Tibial nerve (tissue), 4 donors: ENCODE data around the gene RNF8. TPM values are rescaled to one million over a fixed set of nuclear protein-coding genes. Genes with fewer than 3 reads are reported as not detected.

Source experiments
- DNase-seq, 2 donors: peaks; one replicate each; pipeline ENCODE4 v3.0.0-alpha.2; 2019; ENCODE audit warnings: low spot score in 2 of 2
- H3K27ac ChIP-seq, 4 donors: fragments of 200-600 bp; sonication (generic) in 3 of 4; one replicate each; pipeline ENCODE4 v1.5.1; 2017 to 2019; ENCODE audit warnings: mild to moderate bottlenecking in 1 of 4
- H3K27me3 ChIP-seq, 2 donors: fragments of 200-600 bp; sonication (generic) in 1 of 2; one replicate each; pipeline versions ENCODE4 v1.5.1 to v1.6.0; 2017 to 2019
- H3K36me3 ChIP-seq, 3 donors: fragments of 200-600 bp; sonication (generic); one replicate each; pipeline ENCODE4 v1.5.1; 2018 to 2019
- H3K4me1 ChIP-seq, 4 donors: fragments of 200-600 bp; sonication (generic) in 3 of 4; one replicate each; pipeline ENCODE4 v1.5.1; 2017 to 2019
- H3K4me3 ChIP-seq, 4 donors: fragments of 200-600 bp; sonication (generic) in 3 of 4; one replicate each; pipeline ENCODE4 v1.5.1; 2017 to 2019; ENCODE audit warnings: mild to moderate bottlenecking in 1 of 4, moderate library complexity in 1 of 4
- H3K9me3 ChIP-seq, 4 donors: fragments of 200-600 bp; sonication (generic) in 3 of 4; one replicate each; pipeline ENCODE4 v1.5.1; 2017 to 2019
- CTCF ChIP-seq, 5 experiments: fragments of 200-600 bp in 3 of 5; fragments of 450-650 bp in 2 of 5; sonication (generic) in 3 of 5; IDR thresholded peaks; one replicate each; pipeline ENCODE4 v1.5.1; 2016 to 2019; ENCODE audit warnings: antibody characterized with exemption in 5 of 5, mild to moderate bottlenecking in 3 of 5, moderate library complexity in 2 of 5
- EP300 ChIP-seq, 2 donors: sonication (generic); formaldehyde crosslinking; IDR thresholded peaks; one replicate each; pipeline ENCODE4 v1.6.1; 2017; ENCODE audit warnings: antibody characterized with exemption in 2 of 2, mild to moderate bottlenecking in 1 of 2
- POLR2A ChIP-seq, 2 donors: fragments of 450-650 bp; IDR thresholded peaks; one replicate each; pipeline ENCODE4 v1.6.1; 2017; ENCODE audit warnings: antibody characterized with exemption in 2 of 2, mild to moderate bottlenecking in 2 of 2, moderate library complexity in 2 of 2
- WGBS, 2 donors: methylation state at CpG; one replicate each; pipeline ENCODE4 v1.1.5; 2018; 5-methylcytosine and 5-hydroxymethylcytosine counted together
- total RNA-seq, 4 donors: library from RNA; depleted of rRNA; stranded (reverse); fragments of >200 nt; gene quantifications; one replicate each; pipeline ENCODE4 v1.1.0, GENCODE V29; 2016

Gene RNF8
- total RNA-seq, 4 donors from 2014 or later, result 9.2 to 12.9 (median 12.7) TPM

GRCh38 chr6:37308069-37308815 is 45.5 kb upstream of the RNF8 start:
- H3K4me3 ChIP-seq, result no peak overlapping the region
- DNase-seq, result no peak
- peaks cover 0 to 28% (median 0%) of the 10 kb centered on the region in 3 donors for H3K36me3 ChIP-seq
- peaks cover 0 to 8% (median 0%) of the 10 kb centered on the region in 4 donors for H3K4me1 ChIP-seq
- 39 to 48% methylated on average over 5 of the region's 5 CpGs for WGBS, 2 donors
- H3K27ac ChIP-seq, result no peak overlapping the region
- H3K9me3 ChIP-seq, result no peaks in the 10 kb centered on the region
- TF ChIP-seq POLR2A (IDR thresholded peaks at IDR 0.05) (no peak), CTCF (IDR thresholded peaks at IDR 0.05) (no peak), EP300 (IDR thresholded peaks at IDR 0.05) (no peak)
- H3K27me3 ChIP-seq, result no peaks in the 10 kb centered on the region

- no peaks in the 10 kb centered on the region for H3K27me3 ChIP-seq
- H3K4me1 ChIP-seq, result peaks cover 0 to 8% (median 0%) of the 10 kb centered on the region in 4 donors
- no peak overlapping the region for H3K4me3 ChIP-seq
- H3K27ac ChIP-seq, result no peak overlapping the region
- no peak for DNase-seq
- 64 to 94% methylated on average over 1 of the region's 1 CpG for WGBS, 2 donors
- TF ChIP-seq EP300 (IDR thresholded peaks at IDR 0.05) (no peak), POLR2A (IDR thresholded peaks at IDR 0.05) (no peak), CTCF (IDR thresholded peaks at IDR 0.05) (no peak)
- H3K9me3 ChIP-seq, result no peaks in the 10 kb centered on the region
- H3K36me3 ChIP-seq, result peaks cover 0 to 32% (median 0%) of the 10 kb centered on the region in 3 donors
These were observed 44.7 kb upstream of the RNF8 start for GRCh38 chr6:37309046-37309445.

GRCh38 chr6:37309692-37310091 is 44.1 kb upstream of the RNF8 start:
- Histone ChIP-seq H3K9me3 (no peaks in the 10 kb centered on the region), H3K4me1 (peaks cover 0 to 8% (median 0%) of the 10 kb centered on the region in 4 donors), H3K4me3 (no peak overlapping the region), H3K27ac (no peak overlapping the region), H3K27me3 (no peaks in the 10 kb centered on the region), H3K36me3 (peaks cover 0 to 33% (median 0%) of the 10 kb centered on the region in 3 donors)
- 65% methylated on average over 3 of the region's 3 CpGs for WGBS, 2 donors
- DNase-seq, result no peak
- no peak for TF ChIP-seq POLR2A (IDR thresholded peaks at IDR 0.05)
- TF ChIP-seq EP300 (IDR thresholded peaks at IDR 0.05), result no peak
- TF ChIP-seq CTCF (IDR thresholded peaks at IDR 0.05), result no peak

- Histone ChIP-seq H3K36me3 (peaks cover 0 to 36% (median 0%) of the 10 kb centered on the region in 3 donors), H3K9me3 (no peaks in the 10 kb centered on the region), H3K4me1 (peaks cover 0 to 8% (median 0%) of the 10 kb centered on the region in 4 donors), H3K27ac (no peak overlapping the region), H3K27me3 (no peaks in the 10 kb centered on the region), H3K4me3 (no peak overlapping the region)
- 71 to 80% methylated on average over 3 of the region's 3 CpGs for WGBS, 2 donors
- TF ChIP-seq CTCF (IDR thresholded peaks at IDR 0.05) (no peak), EP300 (IDR thresholded peaks at IDR 0.05) (no peak), POLR2A (IDR thresholded peaks at IDR 0.05) (no peak)
- no peak for DNase-seq
These were observed 42.8 kb upstream of the RNF8 start for GRCh38 chr6:37310966-37311365.

GRCh38 chr6:37311741-37312473 is 41.9 kb upstream of the RNF8 start:
- Histone ChIP-seq H3K4me1 (peaks cover 0 to 8% (median 0%) of the 10 kb centered on the region in 4 donors), H3K27me3 (no peaks in the 10 kb centered on the region), H3K4me3 (no peak overlapping the region), H3K9me3 (no peaks in the 10 kb centered on the region), H3K36me3 (peaks cover 0 to 44% (median 0%) of the 10 kb centered on the region in 3 donors), H3K27ac (no peak overlapping the region)
- TF ChIP-seq EP300 (IDR thresholded peaks at IDR 0.05) (no peak), POLR2A (IDR thresholded peaks at IDR 0.05) (no peak), CTCF (IDR thresholded peaks at IDR 0.05) (no peak)
- no peak for DNase-seq
- 54 to 56% methylated on average over 2 of the region's 2 CpGs for WGBS, 2 donors
